Measurements from ENCODE around the gene PLN.

- no peak for TF ChIP-seq EZH2 (IDR thresholded peaks at IDR 0.05; ENCODE audit: low read length)
- no peak for TF ChIP-seq CTCF (optimal IDR thresholded peaks at IDR 0.05 in 1 of 3, IDR thresholded peaks at IDR 0.05 in 1 of 3, conservative IDR thresholded peaks at IDR 0.05 in 1 of 3; ENCODE audit: extremely low read depth in 1 of 3, insufficient read depth in 2 of 3, low read length in 3 of 3)
Measured at GRCh38 chr6:118528129-118528528, 20.0 kb upstream of the PLN start.
